HL-60 (cell line): ENCODE measurements around the gene COL2A1.

ENCODE experiments used
- DNase-seq, 2 experiments: peaks; one replicate each; pipeline ENCODE4 v3.0.0-alpha.2; 2010 to 2020; ENCODE audit warnings: low read depth in 1 of 2, low spot score in 1 of 2
- H3K27ac ChIP-seq: fragments of 250-450 bp; sonication (Bioruptor Pico); replicated peaks from 2 replicates; pipeline ENCODE4 v1.5.1; 2020; ENCODE audit warnings: mild to moderate bottlenecking, moderate library complexity
- H3K27me3 ChIP-seq: fragments of 250-450 bp; sonication (Bioruptor Pico); 2 replicates; pipeline ENCODE4 v1.5.1; 2021; ENCODE audit warnings: mild to moderate bottlenecking, moderate library complexity; ENCODE audit not compliant: insufficient read depth, poor library complexity, severe bottlenecking
- H3K4me3 ChIP-seq: replicated peaks from 2 replicates; pipeline ENCODE4 v1.5.1; 2011; ENCODE audit warnings: mild to moderate bottlenecking, control low read depth, low read length; ENCODE audit not compliant: insufficient read depth
- GABPA ChIP-seq: IDR thresholded peaks from 2 replicates; pipeline ENCODE4 v1.6.1; 2012; ENCODE audit warnings: low read depth
- POLR2AphosphoS5 ChIP-seq: IDR thresholded peaks from 2 replicates; pipeline ENCODE4 v1.6.1; 2012; ENCODE audit warnings: low read depth
- SPI1 ChIP-seq: IDR thresholded peaks from 2 replicates; pipeline ENCODE4 v1.6.1; 2012; ENCODE audit warnings: low read depth, mild to moderate bottlenecking, borderline replicate concordance
- TF ChIP-seq, protein P1 (sequence below): IDR thresholded peaks from one replicate; pipeline ENCODE4 v1.5.1; 2011; ENCODE audit warnings: low read length, control low read depth, inconsistent platforms; ENCODE audit not compliant: insufficient read depth
- TF ChIP-seq, protein P2 (sequence below): IDR thresholded peaks from 2 replicates; pipeline ENCODE4 v1.6.1; 2012; ENCODE audit warnings: low read depth; ENCODE audit not compliant: insufficient replicate concordance

Gene COL2A1

DNA sequence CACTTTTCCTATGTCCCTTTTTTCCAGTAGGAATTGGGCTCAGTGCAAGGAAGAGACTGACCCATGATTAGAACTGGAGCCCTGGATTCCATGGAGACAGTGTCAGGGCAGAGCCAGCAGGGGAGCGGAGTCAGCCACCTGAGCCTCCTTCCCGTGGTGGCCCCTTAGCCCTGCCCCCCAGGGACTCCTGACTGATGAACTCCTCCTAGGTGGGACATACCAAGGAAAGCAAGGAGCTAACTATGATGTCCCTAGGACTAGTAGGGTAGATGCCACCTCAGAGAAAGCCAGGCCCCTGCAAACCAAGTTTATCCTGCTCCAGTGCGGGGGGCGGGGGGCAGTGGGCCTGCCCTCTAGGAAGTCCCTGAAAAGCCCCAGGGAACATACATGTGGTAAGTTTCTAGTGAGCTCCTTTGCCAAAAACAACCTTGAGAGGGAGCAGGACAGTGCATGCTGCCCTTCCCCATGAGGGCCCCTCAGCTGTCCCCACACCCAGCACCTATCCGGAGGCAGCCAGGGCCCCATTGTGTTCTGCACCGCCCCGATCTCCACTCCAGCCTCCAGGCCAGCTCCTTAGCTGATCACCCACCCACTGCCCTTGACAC is 6.2 kb upstream of the COL2A1 start:
- DNase-seq = no peak
- Histone ChIP-seq H3K27me3 (peaks cover 35% of the 10 kb centered on the region), H3K27ac (no peak overlapping the region), H3K4me3 (no peak overlapping the region)
- TF ChIP-seq, protein P1, sequence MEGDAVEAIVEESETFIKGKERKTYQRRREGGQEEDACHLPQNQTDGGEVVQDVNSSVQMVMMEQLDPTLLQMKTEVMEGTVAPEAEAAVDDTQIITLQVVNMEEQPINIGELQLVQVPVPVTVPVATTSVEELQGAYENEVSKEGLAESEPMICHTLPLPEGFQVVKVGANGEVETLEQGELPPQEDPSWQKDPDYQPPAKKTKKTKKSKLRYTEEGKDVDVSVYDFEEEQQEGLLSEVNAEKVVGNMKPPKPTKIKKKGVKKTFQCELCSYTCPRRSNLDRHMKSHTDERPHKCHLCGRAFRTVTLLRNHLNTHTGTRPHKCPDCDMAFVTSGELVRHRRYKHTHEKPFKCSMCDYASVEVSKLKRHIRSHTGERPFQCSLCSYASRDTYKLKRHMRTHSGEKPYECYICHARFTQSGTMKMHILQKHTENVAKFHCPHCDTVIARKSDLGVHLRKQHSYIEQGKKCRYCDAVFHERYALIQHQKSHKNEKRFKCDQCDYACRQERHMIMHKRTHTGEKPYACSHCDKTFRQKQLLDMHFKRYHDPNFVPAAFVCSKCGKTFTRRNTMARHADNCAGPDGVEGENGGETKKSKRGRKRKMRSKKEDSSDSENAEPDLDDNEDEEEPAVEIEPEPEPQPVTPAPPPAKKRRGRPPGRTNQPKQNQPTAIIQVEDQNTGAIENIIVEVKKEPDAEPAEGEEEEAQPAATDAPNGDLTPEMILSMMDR = no peak
- TF ChIP-seq POLR2AphosphoS5 = no peak
- TF ChIP-seq GABPA = no peak
- no peak for TF ChIP-seq SPI1

DNA sequence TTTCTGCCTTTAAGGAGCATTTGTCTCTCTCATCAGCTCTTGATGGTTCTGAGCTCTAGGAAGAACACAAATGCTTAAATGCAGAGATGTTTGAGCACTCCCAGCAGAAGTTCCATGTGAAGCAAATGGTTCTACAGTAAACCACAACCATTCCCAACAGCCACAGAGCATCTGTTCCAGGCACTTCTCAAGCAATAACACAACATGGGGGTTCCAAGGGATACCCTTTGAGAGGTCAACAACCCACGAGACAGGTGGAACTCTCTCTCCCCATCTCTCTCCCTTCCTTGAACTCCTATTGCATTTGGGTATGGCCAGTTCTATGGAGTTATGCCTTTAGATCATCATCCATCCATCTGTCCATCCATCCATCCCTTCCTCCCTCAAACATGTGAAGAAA is 5.2 kb upstream of the COL2A1 start:
- H3K27ac ChIP-seq = no peak overlapping the region
- TF ChIP-seq, protein P1 = no peak
- TF ChIP-seq POLR2AphosphoS5 = no peak
- DNase-seq = no peak
- H3K27me3 ChIP-seq = peaks cover 45% of the 10 kb centered on the region
- no peak overlapping the region for H3K4me3 ChIP-seq

GRCh38 chr12:48008950-48009349 is 4.7 kb upstream of the COL2A1 start:
- Histone ChIP-seq H3K27me3 (peaks cover 50% of the 10 kb centered on the region), H3K4me3 (no peak overlapping the region), H3K27ac (no peak overlapping the region)
- no peak for TF ChIP-seq POLR2AphosphoS5
- TF ChIP-seq, protein P2, sequence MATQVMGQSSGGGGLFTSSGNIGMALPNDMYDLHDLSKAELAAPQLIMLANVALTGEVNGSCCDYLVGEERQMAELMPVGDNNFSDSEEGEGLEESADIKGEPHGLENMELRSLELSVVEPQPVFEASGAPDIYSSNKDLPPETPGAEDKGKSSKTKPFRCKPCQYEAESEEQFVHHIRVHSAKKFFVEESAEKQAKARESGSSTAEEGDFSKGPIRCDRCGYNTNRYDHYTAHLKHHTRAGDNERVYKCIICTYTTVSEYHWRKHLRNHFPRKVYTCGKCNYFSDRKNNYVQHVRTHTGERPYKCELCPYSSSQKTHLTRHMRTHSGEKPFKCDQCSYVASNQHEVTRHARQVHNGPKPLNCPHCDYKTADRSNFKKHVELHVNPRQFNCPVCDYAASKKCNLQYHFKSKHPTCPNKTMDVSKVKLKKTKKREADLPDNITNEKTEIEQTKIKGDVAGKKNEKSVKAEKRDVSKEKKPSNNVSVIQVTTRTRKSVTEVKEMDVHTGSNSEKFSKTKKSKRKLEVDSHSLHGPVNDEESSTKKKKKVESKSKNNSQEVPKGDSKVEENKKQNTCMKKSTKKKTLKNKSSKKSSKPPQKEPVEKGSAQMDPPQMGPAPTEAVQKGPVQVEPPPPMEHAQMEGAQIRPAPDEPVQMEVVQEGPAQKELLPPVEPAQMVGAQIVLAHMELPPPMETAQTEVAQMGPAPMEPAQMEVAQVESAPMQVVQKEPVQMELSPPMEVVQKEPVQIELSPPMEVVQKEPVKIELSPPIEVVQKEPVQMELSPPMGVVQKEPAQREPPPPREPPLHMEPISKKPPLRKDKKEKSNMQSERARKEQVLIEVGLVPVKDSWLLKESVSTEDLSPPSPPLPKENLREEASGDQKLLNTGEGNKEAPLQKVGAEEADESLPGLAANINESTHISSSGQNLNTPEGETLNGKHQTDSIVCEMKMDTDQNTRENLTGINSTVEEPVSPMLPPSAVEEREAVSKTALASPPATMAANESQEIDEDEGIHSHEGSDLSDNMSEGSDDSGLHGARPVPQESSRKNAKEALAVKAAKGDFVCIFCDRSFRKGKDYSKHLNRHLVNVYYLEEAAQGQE = no peak
- no peak for TF ChIP-seq SPI1
- TF ChIP-seq, protein P1 = no peak
- no peak for TF ChIP-seq GABPA
- DNase-seq = no peak

DNA sequence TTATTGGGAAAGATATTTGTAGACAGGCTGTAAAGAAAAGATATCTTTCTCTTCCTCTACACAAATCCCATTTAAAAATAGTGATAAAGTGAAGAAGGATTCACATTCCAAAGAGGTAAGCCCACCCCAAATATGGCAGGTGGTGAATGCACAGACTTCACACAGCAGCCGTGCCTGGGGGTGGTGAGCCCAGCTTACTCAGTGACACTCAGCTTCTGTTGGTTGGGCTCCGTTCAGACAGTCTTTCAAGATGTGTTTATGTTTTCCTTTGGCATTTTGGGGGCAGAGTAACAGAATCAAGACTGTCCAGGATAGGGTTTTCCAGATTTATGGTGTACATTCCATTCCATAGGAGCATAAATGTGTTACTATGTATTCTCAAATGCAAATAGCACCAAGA is 4.1 kb upstream of the COL2A1 start:
- TF ChIP-seq, protein P1 = no peak
- no peak for TF ChIP-seq GABPA
- TF ChIP-seq POLR2AphosphoS5 = no peak
- TF ChIP-seq, protein P2 = no peak
- TF ChIP-seq SPI1 = no peak
- DNase-seq = no peak
- no peak overlapping the region for H3K4me3 ChIP-seq
- peaks cover 54% of the 10 kb centered on the region for H3K27me3 ChIP-seq
- H3K27ac ChIP-seq = no peak overlapping the region
